Astrocyte (in vitro differentiated cells and primary cell): ENCODE measurements around the gene SUGCT. TPM values are rescaled to one million over a fixed set of nuclear protein-coding genes. Genes with fewer than 3 reads are reported as not detected.

ENCODE experiments used
- DNase-seq: peaks from one replicate; pipeline ENCODE4 v3.0.0-alpha.2; 2010; ENCODE audit warnings: low read depth
- FAIRE-seq: peaks from 2 replicates; lab custom pipeline; 2011; peaks lifted over from hg19 to GRCh38; lab: Jason Lieb, UNC
- H2AFZ ChIP-seq: 2 replicates; pipeline ENCODE4 v1.6.0; 2012; ENCODE audit warnings: low read depth, low read length, inconsistent platforms
- H3K27ac ChIP-seq: 2 replicates; pipeline ENCODE4 v1.5.1; 2011; ENCODE audit warnings: low read depth, low read length, inconsistent platforms
- H3K27me3 ChIP-seq: 2 replicates; pipeline ENCODE4 v1.6.0; 2011; ENCODE audit warnings: low read length, inconsistent platforms; ENCODE audit not compliant: insufficient read depth
- H3K36me3 ChIP-seq: 2 replicates; pipeline ENCODE4 v1.5.1; 2011; ENCODE audit warnings: low read length, inconsistent platforms; ENCODE audit not compliant: insufficient read depth
- H3K4me1 ChIP-seq: 2 replicates; pipeline ENCODE4 v1.5.1; 2011; ENCODE audit warnings: low read length, inconsistent platforms; ENCODE audit not compliant: insufficient read depth
- H3K4me2 ChIP-seq: 2 replicates; pipeline ENCODE4 v1.6.0; 2012; ENCODE audit warnings: low read length, inconsistent platforms
- H3K4me3 ChIP-seq: 2 replicates; pipeline ENCODE4 v1.5.1; 2011; ENCODE audit warnings: low read depth, mild to moderate bottlenecking, low read length, inconsistent platforms; ENCODE audit not compliant: insufficient read depth
- H3K79me2 ChIP-seq: 2 replicates; pipeline ENCODE4 v1.6.0; 2012; ENCODE audit warnings: mild to moderate bottlenecking, low read length, inconsistent platforms; ENCODE audit not compliant: insufficient read depth
- H3K9ac ChIP-seq: 2 replicates; pipeline ENCODE4 v1.6.0; 2012; ENCODE audit warnings: mild to moderate bottlenecking, low read length, inconsistent platforms
- H3K9me3 ChIP-seq: 2 replicates; pipeline ENCODE4 v1.5.1; 2012; ENCODE audit warnings: low read depth, mild to moderate bottlenecking, low read length, inconsistent platforms; ENCODE audit not compliant: insufficient read depth
- H4K20me1 ChIP-seq: 2 replicates; pipeline ENCODE4 v1.6.0; 2012; ENCODE audit warnings: low read length, inconsistent platforms; ENCODE audit not compliant: insufficient read depth
- H3K27ac Mint-ChIP-seq: one replicate; pipeline ENCODE4 v1.8.0; 2021; ENCODE audit warnings: mild to moderate bottlenecking, mixed read lengths; ENCODE audit not compliant: unreplicated experiment
- H3K27me3 Mint-ChIP-seq: one replicate; pipeline ENCODE4 v1.8.0; 2021; ENCODE audit warnings: low read depth, mixed read lengths; ENCODE audit not compliant: unreplicated experiment
- H3K36me3 Mint-ChIP-seq: one replicate; pipeline ENCODE4 v1.8.0; 2021; ENCODE audit warnings: low read depth, mixed read lengths; ENCODE audit not compliant: unreplicated experiment
- H3K4me1 Mint-ChIP-seq: one replicate; pipeline ENCODE4 v1.8.0; 2021; ENCODE audit warnings: low read depth, mixed read lengths; ENCODE audit not compliant: unreplicated experiment
- H3K4me3 Mint-ChIP-seq: one replicate; pipeline ENCODE4 v1.8.0; 2021; ENCODE audit warnings: mild to moderate bottlenecking, moderate library complexity, mixed read lengths; ENCODE audit not compliant: unreplicated experiment
- H3K9me3 Mint-ChIP-seq: one replicate; pipeline ENCODE4 v1.8.0; 2021; ENCODE audit warnings: mild to moderate bottlenecking, mixed read lengths; ENCODE audit not compliant: unreplicated experiment
- EZH2 ChIP-seq: IDR thresholded peaks from 2 replicates; pipeline ENCODE4 v1.6.1; 2012; ENCODE audit warnings: mild to moderate bottlenecking, low read length, inconsistent platforms; ENCODE audit not compliant: insufficient read depth
- total RNA-seq: library from RNA; stranded (reverse); gene quantifications from 2 replicates; pipeline ENCODE4 v1.2.1, GENCODE V29; 2021
- TF ChIP-seq, protein P1 (sequence below): IDR thresholded peaks from 2 replicates; pipeline ENCODE4 v1.5.1; 2011; ENCODE audit warnings: low read depth, mild to moderate bottlenecking, inconsistent platforms, low read length, moderate library complexity; ENCODE audit not compliant: insufficient read depth

Gene SUGCT
- total RNA-seq, 1 donor from 2014 or later: 15.5 TPM

DNA sequence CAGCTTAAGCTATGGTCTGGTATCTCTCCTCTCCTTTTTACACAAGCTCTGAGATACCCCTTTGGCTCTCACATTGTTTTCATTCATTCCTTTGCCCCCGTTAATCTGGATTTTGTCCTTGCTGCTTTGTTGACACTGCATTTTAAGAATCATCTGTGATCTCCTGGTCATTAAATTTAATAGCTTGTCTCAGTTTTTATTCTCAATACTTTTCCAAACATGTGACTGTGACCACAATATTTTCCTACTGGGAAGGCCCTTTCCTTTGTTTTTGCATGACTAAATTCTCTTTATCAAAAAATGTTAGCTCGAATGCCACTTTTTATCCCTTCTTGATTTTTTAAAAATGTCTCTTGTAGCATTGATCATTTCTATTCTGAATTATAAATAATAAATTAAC is 171.2 kb downstream of the SUGCT start:
- H3K4me1 Mint-ChIP-seq: peaks cover 39% of the 10 kb centered on the region
- H3K27me3 Mint-ChIP-seq: no peaks in the 10 kb centered on the region
- TF ChIP-seq, protein P1, sequence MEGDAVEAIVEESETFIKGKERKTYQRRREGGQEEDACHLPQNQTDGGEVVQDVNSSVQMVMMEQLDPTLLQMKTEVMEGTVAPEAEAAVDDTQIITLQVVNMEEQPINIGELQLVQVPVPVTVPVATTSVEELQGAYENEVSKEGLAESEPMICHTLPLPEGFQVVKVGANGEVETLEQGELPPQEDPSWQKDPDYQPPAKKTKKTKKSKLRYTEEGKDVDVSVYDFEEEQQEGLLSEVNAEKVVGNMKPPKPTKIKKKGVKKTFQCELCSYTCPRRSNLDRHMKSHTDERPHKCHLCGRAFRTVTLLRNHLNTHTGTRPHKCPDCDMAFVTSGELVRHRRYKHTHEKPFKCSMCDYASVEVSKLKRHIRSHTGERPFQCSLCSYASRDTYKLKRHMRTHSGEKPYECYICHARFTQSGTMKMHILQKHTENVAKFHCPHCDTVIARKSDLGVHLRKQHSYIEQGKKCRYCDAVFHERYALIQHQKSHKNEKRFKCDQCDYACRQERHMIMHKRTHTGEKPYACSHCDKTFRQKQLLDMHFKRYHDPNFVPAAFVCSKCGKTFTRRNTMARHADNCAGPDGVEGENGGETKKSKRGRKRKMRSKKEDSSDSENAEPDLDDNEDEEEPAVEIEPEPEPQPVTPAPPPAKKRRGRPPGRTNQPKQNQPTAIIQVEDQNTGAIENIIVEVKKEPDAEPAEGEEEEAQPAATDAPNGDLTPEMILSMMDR: no peak
- TF ChIP-seq EZH2: no peak
- Histone ChIP-seq H3K27me3 (no peaks in the 10 kb centered on the region), H3K79me2 (no peaks in the 10 kb centered on the region), H3K9me3 (no peaks in the 10 kb centered on the region), H2AFZ (no peak overlapping the region), H3K4me3 (no peak overlapping the region), H3K27ac (peak overlapping the region; percentile 71), H4K20me1 (no peaks in the 10 kb centered on the region), H3K4me2 (peak overlapping the region; percentile 26), H3K4me1 (peaks cover 42% of the 10 kb centered on the region), H3K36me3 (no peaks in the 10 kb centered on the region), H3K9ac (peak overlapping the region; percentile 54)
- peak; percentile 86 for FAIRE-seq
- H3K9me3 Mint-ChIP-seq: peaks cover 2% of the 10 kb centered on the region
- H3K36me3 Mint-ChIP-seq: no peaks in the 10 kb centered on the region
- H3K27ac Mint-ChIP-seq: peak overlapping the region; percentile 43
- peak; percentile 37 for DNase-seq
- no peak overlapping the region for H3K4me3 Mint-ChIP-seq

DNA sequence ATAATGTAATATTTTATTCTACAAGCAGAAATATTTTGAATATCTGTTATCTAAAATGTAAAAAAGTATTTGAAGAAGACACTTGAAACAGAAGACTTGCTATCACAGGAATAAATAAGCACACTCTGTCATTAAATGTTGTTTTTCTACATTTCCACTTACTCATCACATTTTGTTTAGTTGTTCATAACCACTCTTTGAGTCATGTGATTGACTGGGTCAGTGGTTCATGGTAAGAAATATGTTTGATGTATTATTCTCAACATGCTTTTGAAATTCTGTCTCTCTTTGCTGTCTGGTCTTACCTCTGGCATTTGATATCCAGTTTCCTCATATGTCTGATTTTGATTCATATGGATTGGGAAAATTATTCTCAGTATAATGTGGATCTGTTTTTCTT is 171.8 kb downstream of the SUGCT start:
- H3K79me2 ChIP-seq: no peaks in the 10 kb centered on the region
- peak overlapping the region; percentile 32 for H3K4me2 ChIP-seq
- H2AFZ ChIP-seq: no peak overlapping the region
- Mint-ChIP-seq H3K4me1 (peaks cover 41% of the 10 kb centered on the region), H3K36me3 (no peaks in the 10 kb centered on the region), H3K4me3 (no peak overlapping the region), H3K27ac (no peak overlapping the region), H3K9me3 (peaks cover 2% of the 10 kb centered on the region), H3K27me3 (no peaks in the 10 kb centered on the region)
- no peaks in the 10 kb centered on the region for H3K9me3 ChIP-seq
- H3K27me3 ChIP-seq: no peaks in the 10 kb centered on the region
- FAIRE-seq: peak; percentile 26
- TF ChIP-seq EZH2: no peak
- TF ChIP-seq, protein P1: no peak
- peaks cover 38% of the 10 kb centered on the region for H3K4me1 ChIP-seq
- no peaks in the 10 kb centered on the region for H3K36me3 ChIP-seq
- no peak overlapping the region for H3K4me3 ChIP-seq
- H3K9ac ChIP-seq: peak overlapping the region; percentile 54
- DNase-seq: peak; percentile 78
- H4K20me1 ChIP-seq: no peaks in the 10 kb centered on the region
- peak overlapping the region; percentile 71 for H3K27ac ChIP-seq

DNA sequence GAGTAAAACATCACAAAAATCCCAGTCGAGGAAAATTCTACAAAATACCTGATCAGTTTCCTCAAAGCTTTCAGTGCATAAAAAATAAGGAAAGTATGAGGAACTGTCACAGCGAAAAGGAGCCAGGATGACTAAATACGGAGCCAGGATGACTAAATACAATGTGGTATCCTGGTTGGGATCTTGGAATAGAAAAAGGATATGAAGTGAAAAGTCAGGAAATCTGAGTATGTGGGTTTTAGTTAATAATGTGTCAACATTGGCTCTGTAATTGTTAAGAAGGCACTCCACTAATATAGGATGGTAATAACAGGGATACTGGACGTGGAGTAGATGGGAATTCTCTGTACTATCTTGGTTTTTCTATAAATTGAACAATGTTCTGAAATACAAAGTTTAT is 175.5 kb downstream of the SUGCT start:
- Mint-ChIP-seq H3K36me3 (no peaks in the 10 kb centered on the region), H3K4me1 (peaks cover 37% of the 10 kb centered on the region), H3K9me3 (peaks cover 5% of the 10 kb centered on the region), H3K27ac (peak overlapping the region; percentile 54), H3K27me3 (no peaks in the 10 kb centered on the region), H3K4me3 (no peak overlapping the region)
- Histone ChIP-seq H3K4me2 (peak overlapping the region; percentile 47), H3K9me3 (no peaks in the 10 kb centered on the region), H4K20me1 (no peaks in the 10 kb centered on the region), H3K79me2 (no peaks in the 10 kb centered on the region), H3K36me3 (no peaks in the 10 kb centered on the region), H3K27ac (peak overlapping the region; percentile 24), H3K9ac (peak overlapping the region; percentile 8), H3K4me1 (peaks cover 33% of the 10 kb centered on the region), H3K27me3 (no peaks in the 10 kb centered on the region), H3K4me3 (no peak overlapping the region), H2AFZ (no peak overlapping the region)
- TF ChIP-seq, protein P1: no peak
- DNase-seq (peak; percentile 76), FAIRE-seq (no peak)
